SK-N-MC (cell line): ENCODE measurements around the gene SLC41A3.
"Not testable (repeated sequence)": the region's sequence is repeated elsewhere in the genome, so short reads cannot be mapped to it uniquely, and the experiment has no call there.

Experiments used
- DNase-seq: peaks from one replicate; pipeline ENCODE4 v3.0.0-alpha.2; 2011; ENCODE audit warnings: low read depth, low spot score
- H3K27ac ChIP-seq: fragments of 200-600 bp; sonication (generic); 2 replicates; pipeline ENCODE4 v1.5.1; 2016; ENCODE audit warnings: mixed run types
- H3K36me3 ChIP-seq: fragments of 200-600 bp; sonication (generic); 2 replicates; pipeline ENCODE4 v1.6.1; 2017; ENCODE audit warnings: antibody characterized with exemption, low read length, mixed read lengths; ENCODE audit not compliant: insufficient read depth
- H3K4me3 ChIP-seq: fragments of 200-600 bp; sonication (generic); 2 replicates; pipeline ENCODE4 v1.5.1; 2016
- H3K9ac ChIP-seq: fragments of 200-600 bp; sonication (generic); 2 replicates; pipeline ENCODE4 v1.8.0; 2017; ENCODE audit warnings: mixed run types, mixed read lengths; ENCODE audit not compliant: insufficient read length
- H3K9me3 ChIP-seq: fragments of 200-600 bp; sonication (generic); 2 replicates; pipeline ENCODE4 v1.6.1; 2017; ENCODE audit warnings: low read depth, mild to moderate bottlenecking, antibody characterized with exemption, low read length, moderate library complexity, mixed read lengths
- EZH2 ChIP-seq: fragments of 200-600 bp; sonication (generic); IDR thresholded peaks from one replicate; pipeline ENCODE4 v1.6.1; 2017; ENCODE audit warnings: antibody characterized with exemption
- FOXP2 ChIP-seq: optimal IDR thresholded peaks from 2 replicates; pipeline ENCODE3; 2011; ENCODE audit warnings: mild to moderate bottlenecking, moderate library complexity; ENCODE audit not compliant: insufficient read depth; ENCODE audit errors: extremely low read length, control extremely low read depth
- POLR2AphosphoS5 ChIP-seq: IDR thresholded peaks from 2 replicates; pipeline ENCODE4 v1.6.1; 2012; ENCODE audit warnings: mild to moderate bottlenecking, low read depth, low read length, borderline replicate concordance

SLC41A3 gene

GRCh38 chr3:126100269-126100633 is 16.3 kb upstream of the SLC41A3 start:
- no peak for TF ChIP-seq EZH2
- TF ChIP-seq FOXP2: no peak
- no peak for TF ChIP-seq POLR2AphosphoS5

GRCh38 chr3:126098391-126098858 is 14.5 kb upstream of the SLC41A3 start:
- H3K9me3 ChIP-seq: peaks cover 4% of the 10 kb centered on the region; the same call in 1 of the 2 replicates
- DNase-seq: no peak
- TF ChIP-seq POLR2AphosphoS5 (no peak), EZH2 (no peak)
- no peaks in the 10 kb centered on the region for H3K36me3 ChIP-seq
- H3K9ac ChIP-seq: no peak overlapping the region
- no peak overlapping the region for H3K4me3 ChIP-seq
- no peak overlapping the region for H3K27ac ChIP-seq

More at GRCh38 chr3:126100269-126100633, 16.3 kb upstream of the SLC41A3 start:
- DNase-seq: no peak
- Histone ChIP-seq H3K9ac (no peak overlapping the region), H3K9me3 (peaks cover 4% of the 10 kb centered on the region; the same call in 1 of the 2 replicates), H3K4me3 (no peak overlapping the region), H3K27ac (no peak overlapping the region), H3K36me3 (no peaks in the 10 kb centered on the region)

- DNase-seq: no peak
- H3K9ac ChIP-seq: no peak overlapping the region
- TF ChIP-seq EZH2 (no peak), FOXP2 (no peak), POLR2AphosphoS5 (no peak)
- no peaks in the 10 kb centered on the region for H3K36me3 ChIP-seq
- H3K9me3 ChIP-seq: peaks cover 4% of the 10 kb centered on the region; the same call in 1 of the 2 replicates
- H3K27ac ChIP-seq: no peak overlapping the region
- H3K4me3 ChIP-seq: no peak overlapping the region
Observed at GRCh38 chr3:126097801-126098200, 13.9 kb upstream of the SLC41A3 start.

- not testable (repeated sequence) for DNase-seq, H3K4me3 ChIP-seq
Observed at GRCh38 chr3:126096274-126096673, 12.3 kb upstream of the SLC41A3 start.

GRCh38 chr3:126092128-126092527 is 8.2 kb upstream of the SLC41A3 start:
- not testable (repeated sequence) for DNase-seq, H3K9ac ChIP-seq, H3K27ac ChIP-seq, H3K36me3 ChIP-seq, H3K4me3 ChIP-seq
- H3K9me3 ChIP-seq: peaks cover 14% of the 10 kb centered on the region; the same call in 1 of the 2 replicates

More at GRCh38 chr3:126096274-126096673, 12.3 kb upstream of the SLC41A3 start:
- not testable (repeated sequence) for H3K36me3 ChIP-seq, H3K9ac ChIP-seq, H3K9me3 ChIP-seq, H3K27ac ChIP-seq

GRCh38 chr3:126087552-126088175 is 3.7 kb upstream of the SLC41A3 start:
- Histone ChIP-seq H3K9me3 (peaks cover 11% of the 10 kb centered on the region; the same call in 1 of the 2 replicates), H3K4me3 (no peak overlapping the region), H3K9ac (no peak overlapping the region), H3K27ac (no peak overlapping the region), H3K36me3 (no peaks in the 10 kb centered on the region)
- DNase-seq: no peak
- TF ChIP-seq POLR2AphosphoS5 (no peak), EZH2 (no peak), FOXP2 (no peak)

- H3K9me3 ChIP-seq: peaks cover 11% of the 10 kb centered on the region; the same call in 1 of the 2 replicates
- no peak overlapping the region for H3K27ac ChIP-seq
- no peaks in the 10 kb centered on the region for H3K36me3 ChIP-seq
- H3K4me3 ChIP-seq: no peak overlapping the region
- TF ChIP-seq FOXP2: no peak
- no peak for TF ChIP-seq EZH2
- no peak for TF ChIP-seq POLR2AphosphoS5
- H3K9ac ChIP-seq: no peak overlapping the region
- DNase-seq: no peak
Observed at GRCh38 chr3:126085841-126086240, 1.9 kb upstream of the SLC41A3 start.

- no peaks in the 10 kb centered on the region for H3K36me3 ChIP-seq
- TF ChIP-seq EZH2: no peak
- TF ChIP-seq POLR2AphosphoS5: no peak
- no peak for TF ChIP-seq FOXP2
- peaks cover 11% of the 10 kb centered on the region; the same call in 1 of the 2 replicates for H3K9me3 ChIP-seq
- H3K9ac ChIP-seq: no peak overlapping the region
- H3K27ac ChIP-seq: no peak overlapping the region
- H3K4me3 ChIP-seq: no peak overlapping the region
- no peak for DNase-seq
Observed at GRCh38 chr3:126085276-126085675, 1.4 kb upstream of the SLC41A3 start.

GRCh38 chr3:126084768-126085180 is 850 bp upstream of the SLC41A3 start:
- DNase-seq: no peak
- Histone ChIP-seq H3K27ac (peak overlapping the region; percentile 81), H3K4me3 (peak overlapping the region; percentile 94)

More at GRCh38 chr3:126084768-126085180, 850 bp upstream of the SLC41A3 start:
- Histone ChIP-seq H3K36me3 (no peaks in the 10 kb centered on the region), H3K9ac (peak overlapping the region; percentile 85), H3K9me3 (peaks cover 15% of the 10 kb centered on the region; the same call in 1 of the 2 replicates)
- TF ChIP-seq EZH2 (no peak), POLR2AphosphoS5 (no peak), FOXP2 (no peak)
